Suprapubic skin (tissue), 4 donors: ENCODE results near the gene CD274.

Experiments used
- EP300 ChIP-seq: sonication (generic); formaldehyde crosslinking; IDR thresholded peaks from one replicate; pipeline ENCODE4 v1.6.1; 2017; ENCODE audit warnings: antibody characterized with exemption
- POLR2A ChIP-seq, 2 donors: fragments of 450-650 bp; IDR thresholded peaks; one replicate each; pipeline ENCODE4 v1.6.1; 2017; ENCODE audit warnings: antibody characterized with exemption in 2 of 2, mild to moderate bottlenecking in 2 of 2, moderate library complexity in 2 of 2
- POLR2AphosphoS5 ChIP-seq, 3 donors: sonication (generic); formaldehyde crosslinking; IDR thresholded peaks; one replicate each; pipeline ENCODE4 v1.6.1; 2017; ENCODE audit warnings: antibody characterized with exemption in 3 of 3
- TF ChIP-seq, protein P1 (sequence below), 2 donors: fragments of 200-600 bp in 1 of 2; fragments of 450-650 bp in 1 of 2; sonication (generic) in 1 of 2; IDR thresholded peaks; one replicate each; pipeline ENCODE4 v1.5.1; 2016 to 2019; ENCODE audit warnings: antibody characterized with exemption in 2 of 2, mild to moderate bottlenecking in 1 of 2, moderate library complexity in 1 of 2

DNA sequence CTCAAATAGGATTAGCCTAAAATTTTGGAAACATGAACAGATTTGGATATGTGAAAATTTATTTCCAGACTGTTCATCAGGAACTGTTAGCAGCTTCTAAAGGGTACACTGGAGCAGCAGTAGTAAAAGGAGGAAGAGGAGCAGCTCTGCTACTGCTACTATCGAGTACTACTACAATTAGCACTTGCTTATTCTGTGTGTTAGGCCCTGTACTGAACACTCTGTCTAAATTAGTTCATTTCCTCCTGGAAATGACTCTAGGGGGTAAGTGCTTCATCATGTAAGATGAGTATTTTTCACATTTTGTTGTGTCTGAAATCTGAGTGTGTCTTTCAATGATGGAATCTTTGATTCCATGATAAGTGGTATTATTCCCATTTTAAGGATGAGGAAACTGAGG lies 9.8 kb downstream of the CD274 start:
- no peak for TF ChIP-seq POLR2AphosphoS5 (IDR thresholded peaks at IDR 0.05)
- TF ChIP-seq, protein P1, sequence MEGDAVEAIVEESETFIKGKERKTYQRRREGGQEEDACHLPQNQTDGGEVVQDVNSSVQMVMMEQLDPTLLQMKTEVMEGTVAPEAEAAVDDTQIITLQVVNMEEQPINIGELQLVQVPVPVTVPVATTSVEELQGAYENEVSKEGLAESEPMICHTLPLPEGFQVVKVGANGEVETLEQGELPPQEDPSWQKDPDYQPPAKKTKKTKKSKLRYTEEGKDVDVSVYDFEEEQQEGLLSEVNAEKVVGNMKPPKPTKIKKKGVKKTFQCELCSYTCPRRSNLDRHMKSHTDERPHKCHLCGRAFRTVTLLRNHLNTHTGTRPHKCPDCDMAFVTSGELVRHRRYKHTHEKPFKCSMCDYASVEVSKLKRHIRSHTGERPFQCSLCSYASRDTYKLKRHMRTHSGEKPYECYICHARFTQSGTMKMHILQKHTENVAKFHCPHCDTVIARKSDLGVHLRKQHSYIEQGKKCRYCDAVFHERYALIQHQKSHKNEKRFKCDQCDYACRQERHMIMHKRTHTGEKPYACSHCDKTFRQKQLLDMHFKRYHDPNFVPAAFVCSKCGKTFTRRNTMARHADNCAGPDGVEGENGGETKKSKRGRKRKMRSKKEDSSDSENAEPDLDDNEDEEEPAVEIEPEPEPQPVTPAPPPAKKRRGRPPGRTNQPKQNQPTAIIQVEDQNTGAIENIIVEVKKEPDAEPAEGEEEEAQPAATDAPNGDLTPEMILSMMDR (IDR thresholded peaks at IDR 0.05): no peak
- TF ChIP-seq POLR2A (IDR thresholded peaks at IDR 0.05): no peak
- no peak for TF ChIP-seq EP300
